HG03066 (cell line): ENCODE data around the gene GPC5.
"Not testable (repeated sequence)": the region's sequence is repeated elsewhere in the genome, so short reads cannot be mapped to it uniquely, and the experiment has no call there.

Experiments
- ATAC-seq: cut with Tn5 transposase; IDR thresholded peaks from one replicate; pipeline ENCODE4 v1.9.1; 2021; ENCODE audit warnings: low read depth; ENCODE audit not compliant: unreplicated experiment

The GPC5 gene

DNA sequence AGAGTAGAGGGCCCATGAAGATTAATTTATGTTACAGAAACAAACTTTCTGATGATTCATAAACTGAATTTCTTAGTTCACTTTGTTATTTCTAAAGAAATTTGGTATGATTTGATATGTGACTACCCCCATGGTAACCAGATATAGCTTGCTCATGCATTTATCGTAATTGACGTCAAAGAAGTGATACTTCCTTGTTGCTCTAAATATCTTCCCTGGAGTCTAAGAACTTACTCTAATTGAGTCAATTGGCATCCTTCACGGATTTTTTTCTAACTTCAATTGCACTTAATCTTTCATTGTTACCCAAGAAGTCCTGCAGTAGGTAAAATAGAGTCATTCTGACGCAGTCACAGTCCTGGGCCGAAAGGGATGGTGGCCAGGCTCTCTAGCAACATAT lies 240.9 kb downstream of the GPC5 start:
- no peak for ATAC-seq

- no peak for ATAC-seq
Observed at GRCh38 chr13:91643394-91643793, 245.0 kb downstream of the GPC5 start.

DNA sequence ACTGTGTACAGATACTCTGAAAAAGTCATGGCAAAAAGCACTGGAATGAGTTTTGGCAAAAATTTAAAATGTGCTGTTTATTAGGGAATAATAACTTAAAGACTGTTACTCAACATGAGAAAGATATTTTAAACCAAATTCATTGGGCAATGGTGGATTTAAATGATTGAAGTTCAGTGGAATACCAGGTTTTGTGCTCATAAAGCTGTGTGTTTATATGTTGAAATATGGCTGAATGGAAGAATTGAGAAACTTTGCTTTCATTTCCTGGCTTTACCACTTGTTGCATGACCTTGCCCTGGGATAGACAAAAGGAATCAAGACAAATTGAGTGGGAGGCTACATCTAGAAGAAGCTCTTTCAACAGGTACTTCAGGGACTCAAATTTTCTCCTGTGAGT lies 246.4 kb downstream of the GPC5 start:
- ATAC-seq: no peak

- ATAC-seq: no peak
Observed at GRCh38 chr13:91647361-91647990, 249.1 kb downstream of the GPC5 start.

GRCh38 chr13:91648012-91648411 lies 249.6 kb downstream of the GPC5 start:
- no peak for ATAC-seq

DNA sequence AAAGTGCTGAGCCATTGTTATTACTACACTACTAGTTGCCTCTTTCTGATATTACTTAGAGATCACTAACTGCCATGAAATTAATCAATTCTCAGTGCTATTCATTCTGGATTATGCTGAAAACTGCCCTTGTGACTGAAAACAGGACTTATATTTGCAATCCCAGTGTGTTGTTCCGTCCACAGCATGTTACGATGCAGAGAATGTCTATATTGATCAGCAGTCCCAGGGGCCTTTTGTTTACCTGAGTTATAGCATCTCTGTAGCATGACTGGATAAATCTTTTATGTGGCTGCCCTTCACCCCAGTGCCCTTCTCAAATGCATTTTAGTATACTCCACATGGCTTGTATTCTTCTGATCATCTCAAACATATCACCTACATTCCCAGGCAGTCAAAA lies 251.0 kb downstream of the GPC5 start:
- no peak for ATAC-seq

GRCh38 chr13:91652404-91653301 lies 254.2 kb downstream of the GPC5 start:
- ATAC-seq: no peak

DNA sequence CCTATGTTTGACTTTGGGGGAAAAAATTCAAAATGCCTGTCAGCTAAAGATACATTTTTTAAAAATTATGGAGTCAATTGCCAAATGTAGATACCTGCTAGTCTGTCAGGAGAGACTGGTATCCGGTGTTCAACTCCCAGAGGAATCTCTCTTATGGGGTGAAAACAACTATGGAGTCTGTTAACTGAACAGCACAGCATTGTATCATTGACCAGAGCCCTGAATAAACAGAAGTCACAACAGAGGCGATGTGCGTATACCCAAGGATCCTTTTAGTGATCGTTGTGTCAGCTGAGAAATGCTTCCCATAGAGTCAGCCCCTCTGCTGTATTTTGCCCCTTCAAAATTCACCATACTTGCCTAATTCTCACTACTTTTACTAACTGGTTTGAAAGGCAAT lies 257.3 kb downstream of the GPC5 start:
- no peak for ATAC-seq

- ATAC-seq: no peak
Observed at GRCh38 chr13:91657283-91657682, 258.9 kb downstream of the GPC5 start.

GRCh38 chr13:91659256-91660075 lies 261.0 kb downstream of the GPC5 start:
- ATAC-seq: no peak

- ATAC-seq: no peak
Observed at GRCh38 chr13:91660076-91660415, 261.6 kb downstream of the GPC5 start.

DNA sequence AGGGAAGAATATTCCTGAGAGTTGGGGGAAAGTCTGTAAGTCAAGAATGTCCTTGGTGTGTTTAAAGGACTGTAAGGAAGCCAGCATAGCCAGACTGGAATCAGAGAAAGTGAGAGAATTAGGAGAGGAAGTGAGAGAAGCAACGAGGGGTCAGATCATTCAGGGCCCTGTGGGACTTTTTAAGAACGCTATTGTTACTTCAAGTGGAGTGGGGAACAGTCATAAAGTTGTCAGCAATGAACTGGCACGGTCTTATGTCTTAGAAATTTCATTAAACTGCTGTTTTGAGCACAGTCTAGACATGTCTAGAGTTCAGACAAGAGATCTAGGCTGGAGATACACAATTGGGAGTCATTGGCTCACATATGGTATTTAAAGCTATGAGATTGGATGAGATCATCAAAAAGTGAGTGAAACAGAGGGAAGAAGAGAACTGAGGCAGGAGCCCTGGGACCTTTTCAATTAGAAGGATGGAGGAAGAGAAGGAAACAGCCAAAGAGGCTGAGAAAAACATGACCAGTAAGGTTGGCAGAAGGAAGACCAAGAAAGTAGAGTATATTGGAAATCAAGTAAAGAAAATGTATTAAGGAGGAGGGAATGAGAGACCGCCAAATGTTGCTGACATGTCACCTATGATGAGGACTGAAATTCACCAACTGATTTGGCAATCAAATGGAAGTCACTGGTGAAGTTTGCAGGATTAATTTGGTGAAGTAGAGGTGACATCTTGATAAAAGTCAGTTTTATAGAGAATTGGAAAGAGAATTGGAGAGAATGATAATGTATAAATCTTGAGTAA lies 263.5 kb downstream of the GPC5 start:
- ATAC-seq: peak; percentile 55

GRCh38 chr13:91664039-91664438 lies 265.6 kb downstream of the GPC5 start:
- ATAC-seq: no peak

- ATAC-seq: no peak
Observed at GRCh38 chr13:91667486-91667885, 269.1 kb downstream of the GPC5 start.

GRCh38 chr13:91668866-91669495 lies 270.6 kb downstream of the GPC5 start:
- ATAC-seq: no peak

GRCh38 chr13:91674347-91674746 lies 275.9 kb downstream of the GPC5 start:
- ATAC-seq: not testable (repeated sequence)

GRCh38 chr13:91684746-91685145 lies 286.3 kb downstream of the GPC5 start:
- no peak for ATAC-seq

GRCh38 chr13:91690944-91691343 lies 292.5 kb downstream of the GPC5 start:
- ATAC-seq: no peak

GRCh38 chr13:91693466-91693865 lies 295.0 kb downstream of the GPC5 start:
- no peak for ATAC-seq

DNA sequence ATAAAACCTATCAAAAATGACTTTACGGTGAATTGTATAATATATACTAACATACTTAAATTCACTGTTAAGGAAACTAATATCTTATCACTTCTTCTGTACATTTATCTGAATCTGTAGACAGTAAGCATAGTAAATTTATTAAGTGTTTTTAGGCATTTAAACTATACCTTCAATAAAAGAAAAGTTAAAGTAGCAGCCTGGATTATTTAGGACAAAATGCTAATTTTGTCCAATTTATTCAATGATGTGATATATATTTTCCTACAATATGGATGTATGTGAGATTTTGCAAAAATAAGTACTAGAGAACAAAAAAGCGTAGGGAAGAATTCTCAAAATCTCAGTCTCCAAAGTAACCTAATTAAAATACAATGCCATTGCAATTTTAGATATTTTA lies 299.9 kb downstream of the GPC5 start:
- ATAC-seq: no peak
